Measurements from ENCODE around the gene SRSF3. TPM values are rescaled to one million over a fixed set of nuclear protein-coding genes. Genes with fewer than 3 reads are reported as not detected.
"Not testable (repeated sequence)": the region's sequence is repeated elsewhere in the genome, so short reads cannot be mapped to it uniquely, and the experiment has no call there.

The SRSF3 gene
- total RNA-seq, 1 experiment from 2014 or later, result 954 TPM

DNA sequence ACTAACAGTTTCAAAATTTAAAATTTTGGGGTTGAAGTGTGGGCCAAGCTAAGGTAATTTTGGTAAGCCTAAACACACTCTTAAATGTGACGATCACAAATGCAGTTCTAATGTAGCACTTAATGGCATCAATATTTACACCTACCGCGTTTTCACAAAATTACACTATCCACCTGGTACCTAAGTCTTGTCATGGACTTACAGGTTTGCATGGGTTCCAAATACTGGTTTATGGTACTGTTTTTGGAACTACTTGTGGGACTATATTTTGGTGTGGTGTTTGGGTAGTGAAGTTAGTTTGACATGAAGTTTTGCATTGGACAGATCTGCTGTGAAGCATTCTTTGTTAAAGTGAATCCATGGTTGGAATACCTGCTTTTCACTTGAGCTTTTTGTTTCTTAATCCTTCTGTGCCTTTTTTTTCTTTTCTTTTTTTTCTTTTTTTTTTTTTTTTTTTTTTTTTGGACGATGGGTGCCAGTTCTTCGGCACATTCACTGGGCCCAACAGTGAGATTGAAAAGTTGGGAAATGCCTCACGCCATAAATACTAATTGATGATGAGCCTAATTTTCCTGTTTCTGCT is 6.5 kb downstream of the SRSF3 start:
- Histone ChIP-seq H3K14ac (ENCODE audit: insufficient read depth, low read length) (no peak overlapping the region), H3K23ac (ENCODE audit: insufficient read length, low read depth, low read length) (no peak overlapping the region), H2BK120ac (ENCODE audit: low read depth, low read length, poor library complexity, severe bottlenecking) (no peak overlapping the region), H2BK20ac (ENCODE audit: low read depth, low read length, poor library complexity, severe bottlenecking) (no peak overlapping the region), H2AFZ (ENCODE audit: low read length) (no peak overlapping the region), H4K20me1 (ENCODE audit: control insufficient read depth, insufficient read depth, insufficient read length) (no peaks in the 10 kb centered on the region), H4K91ac (ENCODE audit: insufficient read length, low read depth, low read length) (no peak overlapping the region), H3K4me1 (ENCODE audit: insufficient read depth, low read length) (peaks cover 2% of the 10 kb centered on the region; the same call in 1 of the 2 replicates), H3K18ac (ENCODE audit: insufficient read length, low read depth, low read length) (no peak overlapping the region), H3K9me3 (ENCODE audit: control insufficient read depth, low read depth, low read length) (no peaks in the 10 kb centered on the region), H3K4me2 (ENCODE audit: insufficient read depth, insufficient read length, low read length) (no peak overlapping the region), H3K56ac (ENCODE audit: insufficient read length, low read depth, low read length) (no peak overlapping the region), H3K79me2 (ENCODE audit: insufficient read depth, low read length) (peaks cover 53% of the 10 kb centered on the region; the same call in 1 of the 2 replicates), H2BK12ac (ENCODE audit: insufficient read length, low read depth, low read length) (no peak overlapping the region), H3K27me3 (ENCODE audit: insufficient read depth, low read length) (no peaks in the 10 kb centered on the region), H3K9ac (ENCODE audit: extremely low read depth, insufficient read length, low read length) (no peak overlapping the region), H3K4ac (ENCODE audit: low read depth, low read length) (no peak overlapping the region), H3K27ac (ENCODE audit: insufficient read length, low read depth, low read length) (no peak overlapping the region), H3T11ph (ENCODE audit: low read length) (no peak overlapping the region), H2BK15ac (ENCODE audit: low read depth, low read length) (no peak overlapping the region), H3K23me2 (ENCODE audit: insufficient read length, low read depth, low read length, poor library complexity, severe bottlenecking) (peaks cover 5% of the 10 kb centered on the region), H3K79me1 (ENCODE audit: insufficient read depth, low read depth, low read length, poor library complexity, severe bottlenecking) (no peaks in the 10 kb centered on the region), H2BK5ac (ENCODE audit: insufficient read length, low read length) (no peak overlapping the region), H4K5ac (ENCODE audit: insufficient read length, low read depth, low read length) (no peak overlapping the region), H2AK5ac (ENCODE audit: insufficient read length, low read length) (no peak overlapping the region), H4K8ac (replicated peaks; ENCODE audit: insufficient read length, low read depth, low read length) (no peak overlapping the region)
- peaks cover 91 to 100% (median 100%) of the 10 kb centered on the region in 3 experiments for H3K36me3 Mint-ChIP-seq (ENCODE audit: insufficient read depth in 1 of 3, low read depth in 3 of 3)
- no CpG with 5 or more reads among the region's 6 CpGs for whole genome bisulfite sequencing (ENCODE audit: extremely low coverage, insufficient read length, low lambda C conversion rate)
- peaks cover 49 to 53% of the 10 kb centered on the region in 2 experiments for H3K4me1 Mint-ChIP-seq
- DNase-seq, result no peak
- H3K27me3 Mint-ChIP-seq (ENCODE audit: low read depth), result no peaks in the 10 kb centered on the region
- H3K27ac Mint-ChIP-seq, result peak overlapping the region in 2 of 3 experiments; percentile 20 to 82; a peak in 2 of 7 replicates
- TF ChIP-seq, protein P1, sequence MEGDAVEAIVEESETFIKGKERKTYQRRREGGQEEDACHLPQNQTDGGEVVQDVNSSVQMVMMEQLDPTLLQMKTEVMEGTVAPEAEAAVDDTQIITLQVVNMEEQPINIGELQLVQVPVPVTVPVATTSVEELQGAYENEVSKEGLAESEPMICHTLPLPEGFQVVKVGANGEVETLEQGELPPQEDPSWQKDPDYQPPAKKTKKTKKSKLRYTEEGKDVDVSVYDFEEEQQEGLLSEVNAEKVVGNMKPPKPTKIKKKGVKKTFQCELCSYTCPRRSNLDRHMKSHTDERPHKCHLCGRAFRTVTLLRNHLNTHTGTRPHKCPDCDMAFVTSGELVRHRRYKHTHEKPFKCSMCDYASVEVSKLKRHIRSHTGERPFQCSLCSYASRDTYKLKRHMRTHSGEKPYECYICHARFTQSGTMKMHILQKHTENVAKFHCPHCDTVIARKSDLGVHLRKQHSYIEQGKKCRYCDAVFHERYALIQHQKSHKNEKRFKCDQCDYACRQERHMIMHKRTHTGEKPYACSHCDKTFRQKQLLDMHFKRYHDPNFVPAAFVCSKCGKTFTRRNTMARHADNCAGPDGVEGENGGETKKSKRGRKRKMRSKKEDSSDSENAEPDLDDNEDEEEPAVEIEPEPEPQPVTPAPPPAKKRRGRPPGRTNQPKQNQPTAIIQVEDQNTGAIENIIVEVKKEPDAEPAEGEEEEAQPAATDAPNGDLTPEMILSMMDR (conservative IDR thresholded peaks at IDR 0.05), result no peak
- H3K4me3 Mint-ChIP-seq, result no peak overlapping the region
- no peaks in the 10 kb centered on the region; a peak in 2 of 5 replicates for H3K9me3 Mint-ChIP-seq

DNA sequence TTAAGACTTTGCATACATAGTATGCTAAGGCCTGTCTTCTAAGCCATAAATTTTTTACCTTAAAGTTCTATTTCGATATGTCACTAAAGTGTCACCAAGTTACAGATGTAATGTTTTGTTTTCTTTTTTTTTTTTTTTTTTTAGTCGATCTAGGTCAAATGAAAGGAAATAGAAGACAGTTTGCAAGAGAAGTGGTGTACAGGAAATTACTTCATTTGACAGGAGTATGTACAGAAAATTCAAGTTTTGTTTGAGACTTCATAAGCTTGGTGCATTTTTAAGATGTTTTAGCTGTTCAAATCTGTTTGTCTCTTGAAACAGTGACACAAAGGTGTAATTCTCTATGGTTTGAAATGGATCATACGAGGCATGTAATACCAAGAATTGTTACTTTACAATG is 7.7 kb downstream of the SRSF3 start:
- H3K4me3 Mint-ChIP-seq; H4K5ac ChIP-seq (ENCODE audit: insufficient read length, low read depth, low read length); H3K9me3 ChIP-seq (ENCODE audit: control insufficient read depth, low read depth, low read length); H2BK120ac ChIP-seq (ENCODE audit: low read depth, low read length, poor library complexity, severe bottlenecking); H4K91ac ChIP-seq (ENCODE audit: insufficient read length, low read depth, low read length); H2BK5ac ChIP-seq (ENCODE audit: insufficient read length, low read length); H3K23me2 ChIP-seq (ENCODE audit: insufficient read length, low read depth, low read length, poor library complexity, severe bottlenecking); H2BK15ac ChIP-seq (ENCODE audit: low read depth, low read length); H3K9me3 Mint-ChIP-seq; H3K27ac ChIP-seq (ENCODE audit: insufficient read length, low read depth, low read length); DNase-seq; H3K23ac ChIP-seq (ENCODE audit: insufficient read length, low read depth, low read length); H3K27me3 Mint-ChIP-seq (ENCODE audit: low read depth); H3K4me1 ChIP-seq (ENCODE audit: insufficient read depth, low read length); H2BK20ac ChIP-seq (ENCODE audit: low read depth, low read length, poor library complexity, severe bottlenecking); H3K27me3 ChIP-seq (ENCODE audit: insufficient read depth, low read length); H3T11ph ChIP-seq (ENCODE audit: low read length); H3K14ac ChIP-seq (ENCODE audit: insufficient read depth, low read length); H2AFZ ChIP-seq (ENCODE audit: low read length); H2AK5ac ChIP-seq (ENCODE audit: insufficient read length, low read length); H4K8ac ChIP-seq (replicated peaks; ENCODE audit: insufficient read length, low read depth, low read length); H3K79me1 ChIP-seq (ENCODE audit: insufficient read depth, low read depth, low read length, poor library complexity, severe bottlenecking); H3K18ac ChIP-seq (ENCODE audit: insufficient read length, low read depth, low read length); H3K4ac ChIP-seq (ENCODE audit: low read depth, low read length); H3K56ac ChIP-seq (ENCODE audit: insufficient read length, low read depth, low read length); H3K4me2 ChIP-seq (ENCODE audit: insufficient read depth, insufficient read length, low read length); H2BK12ac ChIP-seq (ENCODE audit: insufficient read length, low read depth, low read length); H4K20me1 ChIP-seq (ENCODE audit: control insufficient read depth, insufficient read depth, insufficient read length); H3K9ac ChIP-seq (ENCODE audit: extremely low read depth, insufficient read length, low read length): not testable (repeated sequence)
- H3K4me1 Mint-ChIP-seq, result peaks cover 51 to 52% of the 10 kb centered on the region in 2 experiments
- H3K27ac Mint-ChIP-seq, result peak overlapping the region in 1 of 3 experiments; percentile 36; a peak in 1 of 7 replicates
- whole genome bisulfite sequencing (ENCODE audit: extremely low coverage, insufficient read length, low lambda C conversion rate), result no CpG with 5 or more reads among the region's 3 CpGs
- H3K36me3 Mint-ChIP-seq (ENCODE audit: insufficient read depth in 1 of 3, low read depth in 3 of 3), result peaks cover 89 to 99% (median 99%) of the 10 kb centered on the region in 3 experiments
- peaks cover 43% of the 10 kb centered on the region; the same call in 1 of the 2 replicates for H3K79me2 ChIP-seq (ENCODE audit: insufficient read depth, low read length)
